Esophagus muscularis mucosa (tissue), 4 donors: ENCODE measurements around the gene SPINT4.

Experiments
- EP300 ChIP-seq: sonication (generic); formaldehyde crosslinking; IDR thresholded peaks from one replicate; pipeline ENCODE4 v1.6.1; 2017; ENCODE audit warnings: antibody characterized with exemption
- POLR2A ChIP-seq: fragments of 450-650 bp; IDR thresholded peaks from one replicate; pipeline ENCODE4 v1.6.1; 2017; ENCODE audit warnings: antibody characterized with exemption, moderate library complexity, mild to moderate bottlenecking, low read depth
- POLR2AphosphoS5 ChIP-seq, 2 donors: sonication (generic); formaldehyde crosslinking; IDR thresholded peaks; one replicate each; pipeline ENCODE4 v1.6.1; 2017; ENCODE audit warnings: antibody characterized with exemption in 2 of 2
- TF ChIP-seq, protein P1 (sequence below), 3 experiments: fragments of 200-600 bp in 2 of 3; fragments of 450-650 bp in 1 of 3; sonication (generic) in 2 of 3; IDR thresholded peaks; one replicate each; pipeline ENCODE4 v1.5.1; 2017 to 2019; ENCODE audit warnings: antibody characterized with exemption in 3 of 3, mild to moderate bottlenecking in 2 of 3, moderate library complexity in 1 of 3

GRCh38 chr20:45704969-45705637 is 17.0 kb upstream of the SPINT4 start, which contains the start of gene WFDC10B:
- TF ChIP-seq, protein P1, sequence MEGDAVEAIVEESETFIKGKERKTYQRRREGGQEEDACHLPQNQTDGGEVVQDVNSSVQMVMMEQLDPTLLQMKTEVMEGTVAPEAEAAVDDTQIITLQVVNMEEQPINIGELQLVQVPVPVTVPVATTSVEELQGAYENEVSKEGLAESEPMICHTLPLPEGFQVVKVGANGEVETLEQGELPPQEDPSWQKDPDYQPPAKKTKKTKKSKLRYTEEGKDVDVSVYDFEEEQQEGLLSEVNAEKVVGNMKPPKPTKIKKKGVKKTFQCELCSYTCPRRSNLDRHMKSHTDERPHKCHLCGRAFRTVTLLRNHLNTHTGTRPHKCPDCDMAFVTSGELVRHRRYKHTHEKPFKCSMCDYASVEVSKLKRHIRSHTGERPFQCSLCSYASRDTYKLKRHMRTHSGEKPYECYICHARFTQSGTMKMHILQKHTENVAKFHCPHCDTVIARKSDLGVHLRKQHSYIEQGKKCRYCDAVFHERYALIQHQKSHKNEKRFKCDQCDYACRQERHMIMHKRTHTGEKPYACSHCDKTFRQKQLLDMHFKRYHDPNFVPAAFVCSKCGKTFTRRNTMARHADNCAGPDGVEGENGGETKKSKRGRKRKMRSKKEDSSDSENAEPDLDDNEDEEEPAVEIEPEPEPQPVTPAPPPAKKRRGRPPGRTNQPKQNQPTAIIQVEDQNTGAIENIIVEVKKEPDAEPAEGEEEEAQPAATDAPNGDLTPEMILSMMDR (IDR thresholded peaks at IDR 0.05): no peak
- TF ChIP-seq EP300 (no peak), POLR2A (no peak), POLR2AphosphoS5 (IDR thresholded peaks at IDR 0.05) (no peak)
